OCI-LY1 (cell line): Measurements from ENCODE around the gene SOX18.

Experiments
- CTCF ChIP-seq: fragments of 200-600 bp; sonication (generic), shearing (Covaris generic); IDR thresholded peaks from 2 replicates; pipeline ENCODE4 v1.5.1; 2017; ENCODE audit warnings: mild to moderate bottlenecking, antibody characterized with exemption, low read length, moderate library complexity, mixed read lengths
- EZH2 ChIP-seq: fragments of 200-600 bp; sonication (generic), shearing (Covaris generic); IDR thresholded peaks from 2 replicates; pipeline ENCODE4 v1.8.0; 2017; ENCODE audit warnings: borderline replicate concordance, mixed run types, mild to moderate bottlenecking, antibody characterized with exemption, low read length, moderate library complexity, mixed read lengths

- TF ChIP-seq CTCF: no peak
- TF ChIP-seq EZH2: no peak
Observed at GRCh38 chr20:64048402-64049044, 916 bp downstream of the SOX18 start.
